GM23338 (cell line): ENCODE data around the gene ISX. TPM values are rescaled to one million over a fixed set of nuclear protein-coding genes. Genes with fewer than 3 reads are reported as not detected.

Source experiments
- ATAC-seq: fragments of 200-7000 bp; cut with Tn5 transposase; 3 replicates; pipeline ENCODE4 v1.9.1; 2020
- DNase-seq: peaks from one replicate; pipeline ENCODE4 v3.0.0-alpha.2; 2015; ENCODE audit warnings: low spot score
- H2AFZ ChIP-seq: fragments of 200-600 bp; sonication (generic); 2 replicates; pipeline ENCODE4 v1.8.0; 2016; ENCODE audit warnings: antibody characterized with exemption, mild to moderate bottlenecking, moderate library complexity
- H3F3A ChIP-seq: fragments of 200-600 bp; sonication (generic); replicated peaks from 2 replicates; pipeline ENCODE4 v1.8.0; 2017; ENCODE audit warnings: antibody characterized with exemption, mixed run types, low read depth
- H3K27ac ChIP-seq: fragments of 200-600 bp; sonication (generic); 2 replicates; pipeline ENCODE4 v1.6.1; 2016; ENCODE audit warnings: low read depth
- H3K27me3 ChIP-seq: fragments of 200-600 bp; sonication (generic); 2 replicates; pipeline ENCODE4 v1.8.0; 2016; ENCODE audit warnings: mild to moderate bottlenecking, mixed run types, moderate library complexity; ENCODE audit not compliant: insufficient read depth
- H3K36me3 ChIP-seq: fragments of 200-600 bp; sonication (generic); 2 replicates; pipeline ENCODE4 v1.8.0; 2016; ENCODE audit warnings: mild to moderate bottlenecking; ENCODE audit not compliant: insufficient read depth
- H3K4me1 ChIP-seq: fragments of 200-600 bp; sonication (generic); 2 replicates; pipeline ENCODE4 v1.8.0; 2016; ENCODE audit warnings: mild to moderate bottlenecking, moderate library complexity; ENCODE audit not compliant: insufficient read depth
- H3K4me2 ChIP-seq: fragments of 200-600 bp; sonication (generic); 2 replicates; pipeline ENCODE4 v1.7.1; 2017; ENCODE audit warnings: mixed run types
- H3K4me3 ChIP-seq: fragments of 200-600 bp; sonication (generic); 2 replicates; pipeline ENCODE4 v1.6.1; 2016; ENCODE audit warnings: mixed run types
- H3K79me2 ChIP-seq: fragments of 200-600 bp; sonication (generic); replicated peaks from 2 replicates; pipeline ENCODE4 v1.8.0; 2017; ENCODE audit warnings: mild to moderate bottlenecking; ENCODE audit not compliant: insufficient read depth
- H3K9me2 ChIP-seq: fragments of 200-600 bp; sonication (generic); 2 replicates; pipeline ENCODE4 v1.8.0; 2017; ENCODE audit not compliant: insufficient read depth
- H4K20me1 ChIP-seq: fragments of 200-600 bp; sonication (generic); replicated peaks from 2 replicates; pipeline ENCODE4 v1.8.0; 2017; ENCODE audit warnings: mild to moderate bottlenecking; ENCODE audit not compliant: insufficient read depth
- H3K27ac Mint-ChIP-seq: 2 replicates; pipeline ENCODE4 v1.8.0; 2020; ENCODE audit warnings: inconsistent platforms, mild to moderate bottlenecking, moderate library complexity, mixed read lengths
- H3K27me3 Mint-ChIP-seq: 3 replicates; pipeline ENCODE4 v1.8.0; 2022; ENCODE audit warnings: low read depth, mild to moderate bottlenecking, moderate library complexity, mixed read lengths, inconsistent platforms; ENCODE audit not compliant: insufficient read depth, poor library complexity
- H3K36me3 Mint-ChIP-seq: 3 replicates; pipeline ENCODE4 v1.8.0; 2021; ENCODE audit warnings: low read depth, mild to moderate bottlenecking, inconsistent platforms, moderate library complexity, mixed read lengths
- H3K4me1 Mint-ChIP-seq: 3 replicates; pipeline ENCODE4 v1.8.0; 2020; ENCODE audit warnings: mild to moderate bottlenecking, inconsistent platforms, mixed read lengths
- H3K4me3 Mint-ChIP-seq: 3 replicates; pipeline ENCODE4 v1.8.0; 2021; ENCODE audit warnings: moderate library complexity, mild to moderate bottlenecking, inconsistent platforms, mixed read lengths
- H3K9me3 Mint-ChIP-seq: 3 replicates; pipeline ENCODE4 v1.8.0; 2020; ENCODE audit warnings: moderate library complexity, mild to moderate bottlenecking, inconsistent platforms, mixed read lengths
- CREB1 ChIP-seq: fragments of 250-450 bp; sonication (Bioruptor Pico); IDR thresholded peaks from 2 replicates; pipeline ENCODE4 v1.5.0; 2020; ENCODE audit warnings: low read depth, mild to moderate bottlenecking, moderate library complexity
- EZH2 ChIP-seq: fragments of 200-600 bp; sonication (generic); IDR thresholded peaks from one replicate; pipeline ENCODE4 v1.8.0; 2017; ENCODE audit warnings: antibody characterized with exemption, mild to moderate bottlenecking, low read depth; ENCODE audit not compliant: unreplicated experiment
- EZH2phosphoT487 ChIP-seq: fragments of 200-600 bp; sonication (generic); IDR thresholded peaks from one replicate; pipeline ENCODE4 v1.8.1; 2018; ENCODE audit warnings: antibody characterized with exemption; ENCODE audit not compliant: unreplicated experiment
- JUNB ChIP-seq: IDR thresholded peaks from one replicate; pipeline ENCODE4 v1.6.1; 2016; ENCODE audit warnings: antibody characterized with exemption; ENCODE audit not compliant: unreplicated experiment
- NANOG ChIP-seq: IDR thresholded peaks from 2 replicates; pipeline ENCODE4 v1.6.1; 2016; ENCODE audit warnings: antibody characterized with exemption, borderline replicate concordance
- POLR2AphosphoS5 ChIP-seq: IDR thresholded peaks from 2 replicates; pipeline ENCODE4 v1.6.1; 2016; ENCODE audit warnings: antibody characterized with exemption, low read depth
- STAT1 ChIP-seq: IDR thresholded peaks from one replicate; pipeline ENCODE4 v1.6.1; 2016; ENCODE audit warnings: antibody characterized with exemption; ENCODE audit not compliant: unreplicated experiment
- ZNF114 ChIP-seq: fragments of 250-450 bp; sonication (Bioruptor Pico); IDR thresholded peaks from 2 replicates; pipeline ENCODE4 v1.5.0; 2020; ENCODE audit warnings: mild to moderate bottlenecking, moderate library complexity
- ZNF331 ChIP-seq: fragments of 250-450 bp; sonication (Bioruptor Pico); IDR thresholded peaks from 2 replicates; pipeline ENCODE4 v1.5.0; 2020; ENCODE audit warnings: low read depth, mild to moderate bottlenecking, moderate library complexity
- polyA plus RNA-seq: library from polyadenylated mRNA; unstranded; fragments of >200 nt; fragmentation: Nextera tagmentation; extraction: Ambion mirVana; gene quantifications from 2 replicates; pipeline ENCODE4 v1.2.1, GENCODE V29; 2016
- total RNA-seq: library from RNA; depleted of rRNA; stranded (reverse); fragments of >200 nt; shearing (Covaris generic); gene quantifications from 2 replicates; pipeline ENCODE4 v1.2.3, GENCODE V29; 2014
- TF ChIP-seq, protein P1 (sequence below): IDR thresholded peaks from 2 replicates; pipeline ENCODE4 v1.6.1; 2016; ENCODE audit warnings: antibody characterized with exemption
- TF ChIP-seq, protein P2 (sequence below): IDR thresholded peaks from one replicate; pipeline ENCODE4 v1.6.1; 2018; ENCODE audit warnings: antibody characterized with exemption; ENCODE audit not compliant: unreplicated experiment
- TF ChIP-seq, protein P3 (sequence below), 2 experiments: fragments of 200-600 bp in 1 of 2; sonication (generic) in 1 of 2; conservative IDR thresholded peaks; 2 replicates each; pipeline versions ENCODE4 v1.5.1 to v1.6.1; 2016 to 2017; ENCODE audit warnings: antibody characterized with exemption in 2 of 2, low read depth in 2 of 2, mild to moderate bottlenecking in 2 of 2, moderate library complexity in 1 of 2

ISX gene
- total and polyA plus RNA-seq, 2 experiments from 2014 or later, result not detected

DNA sequence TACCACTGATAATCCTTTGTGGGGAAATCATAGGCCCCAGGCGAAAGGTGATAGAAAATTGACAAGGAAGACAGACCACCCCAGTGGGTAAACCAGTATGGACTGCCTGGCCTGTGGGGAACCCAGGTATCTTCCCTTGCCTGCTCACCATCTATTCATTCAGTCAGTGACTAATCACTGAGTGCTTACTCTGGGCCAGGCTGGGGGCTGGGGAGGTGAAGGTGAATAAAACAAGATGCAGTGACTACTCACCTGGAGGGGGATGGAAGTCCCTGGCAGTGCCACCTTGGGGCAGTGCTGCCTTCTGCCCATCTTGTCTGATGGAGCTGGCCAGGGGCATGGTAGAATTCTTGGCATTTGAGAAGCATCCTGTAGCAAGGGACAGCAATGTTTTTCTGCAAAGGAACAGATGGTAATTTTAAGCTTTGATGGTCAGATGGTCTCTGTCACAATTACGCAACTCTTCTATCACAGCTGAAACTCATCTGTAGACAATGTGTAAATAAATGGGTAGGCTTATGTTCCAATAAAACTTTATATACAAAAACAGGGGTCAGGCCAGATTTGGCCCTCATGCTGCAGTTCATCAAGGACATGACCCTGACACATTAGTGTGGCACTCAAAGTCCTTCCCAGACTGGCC is 4.6 kb downstream of the ISX start:
- Mint-ChIP-seq H3K36me3 (peaks cover 4% of the 10 kb centered on the region; the same call in 1 of the 3 replicates), H3K27me3 (peaks cover 6% of the 10 kb centered on the region), H3K4me3 (no peak overlapping the region), H3K27ac (no peak overlapping the region), H3K9me3 (peaks cover 38% of the 10 kb centered on the region), H3K4me1 (peaks cover 2% of the 10 kb centered on the region; the same call in 2 of the 3 replicates)
- Histone ChIP-seq H4K20me1 (no peaks in the 10 kb centered on the region), H3F3A (no peaks in the 10 kb centered on the region), H2AFZ (no peak overlapping the region), H3K4me1 (no peaks in the 10 kb centered on the region), H3K79me2 (no peaks in the 10 kb centered on the region), H3K27ac (no peak overlapping the region), H3K4me3 (no peak overlapping the region), H3K36me3 (no peaks in the 10 kb centered on the region), H3K27me3 (no peaks in the 10 kb centered on the region), H3K4me2 (no peak overlapping the region), H3K9me2 (peaks cover 7% of the 10 kb centered on the region)
- TF ChIP-seq NANOG, result no peak
- TF ChIP-seq EZH2phosphoT487, result no peak
- TF ChIP-seq ZNF114, result no peak
- DNase-seq (no peak), ATAC-seq (no peak)

DNA sequence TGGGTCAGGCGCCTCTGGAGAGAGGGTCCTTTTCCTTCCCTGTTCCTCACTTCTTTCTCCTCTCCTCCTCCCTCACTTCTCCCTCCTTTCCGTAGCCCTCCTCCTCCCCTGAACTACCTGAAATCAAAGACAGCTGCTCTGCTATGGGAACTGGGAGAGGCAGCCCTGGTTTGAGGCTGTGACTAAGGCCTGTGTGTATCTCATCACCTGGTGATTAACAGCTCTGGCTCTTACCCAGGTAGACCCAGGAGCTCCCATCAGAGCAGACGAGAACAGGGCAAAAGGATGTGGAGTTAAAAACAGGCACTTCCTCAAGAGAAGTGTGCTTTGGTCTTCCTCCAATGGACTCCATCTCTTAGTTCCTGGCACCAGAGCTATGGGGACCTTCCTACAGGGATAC is 5.8 kb downstream of the ISX start:
- peaks cover 38% of the 10 kb centered on the region for H3K9me3 Mint-ChIP-seq
- no peaks in the 10 kb centered on the region for H3K79me2 ChIP-seq
- no peaks in the 10 kb centered on the region for H3F3A ChIP-seq
- no peak overlapping the region for H2AFZ ChIP-seq
- H3K36me3 ChIP-seq, result no peaks in the 10 kb centered on the region
- peaks cover 4% of the 10 kb centered on the region; the same call in 1 of the 3 replicates for H3K36me3 Mint-ChIP-seq
- H3K27me3 ChIP-seq, result no peaks in the 10 kb centered on the region
- no peaks in the 10 kb centered on the region for H3K4me1 ChIP-seq
- ATAC-seq, result no peak
- H4K20me1 ChIP-seq, result no peaks in the 10 kb centered on the region
- no peak overlapping the region for H3K27ac ChIP-seq
- H3K4me2 ChIP-seq, result no peak overlapping the region
- H3K4me3 ChIP-seq, result no peak overlapping the region
- H3K27ac Mint-ChIP-seq, result no peak overlapping the region
- H3K27me3 Mint-ChIP-seq, result peaks cover 6% of the 10 kb centered on the region
- H3K4me3 Mint-ChIP-seq, result no peak overlapping the region
- DNase-seq, result no peak
- no peaks in the 10 kb centered on the region; the same call in 1 of the 3 replicates for H3K4me1 Mint-ChIP-seq
- peaks cover 7% of the 10 kb centered on the region for H3K9me2 ChIP-seq
- TF ChIP-seq, protein P1, sequence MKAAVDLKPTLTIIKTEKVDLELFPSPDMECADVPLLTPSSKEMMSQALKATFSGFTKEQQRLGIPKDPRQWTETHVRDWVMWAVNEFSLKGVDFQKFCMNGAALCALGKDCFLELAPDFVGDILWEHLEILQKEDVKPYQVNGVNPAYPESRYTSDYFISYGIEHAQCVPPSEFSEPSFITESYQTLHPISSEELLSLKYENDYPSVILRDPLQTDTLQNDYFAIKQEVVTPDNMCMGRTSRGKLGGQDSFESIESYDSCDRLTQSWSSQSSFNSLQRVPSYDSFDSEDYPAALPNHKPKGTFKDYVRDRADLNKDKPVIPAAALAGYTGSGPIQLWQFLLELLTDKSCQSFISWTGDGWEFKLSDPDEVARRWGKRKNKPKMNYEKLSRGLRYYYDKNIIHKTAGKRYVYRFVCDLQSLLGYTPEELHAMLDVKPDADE, result no peak
- no peak for TF ChIP-seq POLR2AphosphoS5
- TF ChIP-seq ZNF331 (CRISPR knock-in tag), result no peak
- no peak for TF ChIP-seq EZH2
- TF ChIP-seq, protein P2, sequence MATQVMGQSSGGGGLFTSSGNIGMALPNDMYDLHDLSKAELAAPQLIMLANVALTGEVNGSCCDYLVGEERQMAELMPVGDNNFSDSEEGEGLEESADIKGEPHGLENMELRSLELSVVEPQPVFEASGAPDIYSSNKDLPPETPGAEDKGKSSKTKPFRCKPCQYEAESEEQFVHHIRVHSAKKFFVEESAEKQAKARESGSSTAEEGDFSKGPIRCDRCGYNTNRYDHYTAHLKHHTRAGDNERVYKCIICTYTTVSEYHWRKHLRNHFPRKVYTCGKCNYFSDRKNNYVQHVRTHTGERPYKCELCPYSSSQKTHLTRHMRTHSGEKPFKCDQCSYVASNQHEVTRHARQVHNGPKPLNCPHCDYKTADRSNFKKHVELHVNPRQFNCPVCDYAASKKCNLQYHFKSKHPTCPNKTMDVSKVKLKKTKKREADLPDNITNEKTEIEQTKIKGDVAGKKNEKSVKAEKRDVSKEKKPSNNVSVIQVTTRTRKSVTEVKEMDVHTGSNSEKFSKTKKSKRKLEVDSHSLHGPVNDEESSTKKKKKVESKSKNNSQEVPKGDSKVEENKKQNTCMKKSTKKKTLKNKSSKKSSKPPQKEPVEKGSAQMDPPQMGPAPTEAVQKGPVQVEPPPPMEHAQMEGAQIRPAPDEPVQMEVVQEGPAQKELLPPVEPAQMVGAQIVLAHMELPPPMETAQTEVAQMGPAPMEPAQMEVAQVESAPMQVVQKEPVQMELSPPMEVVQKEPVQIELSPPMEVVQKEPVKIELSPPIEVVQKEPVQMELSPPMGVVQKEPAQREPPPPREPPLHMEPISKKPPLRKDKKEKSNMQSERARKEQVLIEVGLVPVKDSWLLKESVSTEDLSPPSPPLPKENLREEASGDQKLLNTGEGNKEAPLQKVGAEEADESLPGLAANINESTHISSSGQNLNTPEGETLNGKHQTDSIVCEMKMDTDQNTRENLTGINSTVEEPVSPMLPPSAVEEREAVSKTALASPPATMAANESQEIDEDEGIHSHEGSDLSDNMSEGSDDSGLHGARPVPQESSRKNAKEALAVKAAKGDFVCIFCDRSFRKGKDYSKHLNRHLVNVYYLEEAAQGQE, result no peak
- TF ChIP-seq, protein P3, sequence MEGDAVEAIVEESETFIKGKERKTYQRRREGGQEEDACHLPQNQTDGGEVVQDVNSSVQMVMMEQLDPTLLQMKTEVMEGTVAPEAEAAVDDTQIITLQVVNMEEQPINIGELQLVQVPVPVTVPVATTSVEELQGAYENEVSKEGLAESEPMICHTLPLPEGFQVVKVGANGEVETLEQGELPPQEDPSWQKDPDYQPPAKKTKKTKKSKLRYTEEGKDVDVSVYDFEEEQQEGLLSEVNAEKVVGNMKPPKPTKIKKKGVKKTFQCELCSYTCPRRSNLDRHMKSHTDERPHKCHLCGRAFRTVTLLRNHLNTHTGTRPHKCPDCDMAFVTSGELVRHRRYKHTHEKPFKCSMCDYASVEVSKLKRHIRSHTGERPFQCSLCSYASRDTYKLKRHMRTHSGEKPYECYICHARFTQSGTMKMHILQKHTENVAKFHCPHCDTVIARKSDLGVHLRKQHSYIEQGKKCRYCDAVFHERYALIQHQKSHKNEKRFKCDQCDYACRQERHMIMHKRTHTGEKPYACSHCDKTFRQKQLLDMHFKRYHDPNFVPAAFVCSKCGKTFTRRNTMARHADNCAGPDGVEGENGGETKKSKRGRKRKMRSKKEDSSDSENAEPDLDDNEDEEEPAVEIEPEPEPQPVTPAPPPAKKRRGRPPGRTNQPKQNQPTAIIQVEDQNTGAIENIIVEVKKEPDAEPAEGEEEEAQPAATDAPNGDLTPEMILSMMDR (conservative IDR thresholded peaks at IDR 0.05; ENCODE audit: low read depth in 2 of 2), result no peak
- no peak for TF ChIP-seq ZNF114
- no peak for TF ChIP-seq STAT1
- no peak for TF ChIP-seq EZH2phosphoT487
- TF ChIP-seq JUNB, result no peak
- no peak for TF ChIP-seq CREB1 (CRISPR knock-in tag)
- no peak for TF ChIP-seq NANOG
